ENCODE data around the gene MTG2.

Gene MTG2

GRCh38 chr20:62222972-62223371 is 40.1 kb downstream of the MTG2 start:
- DNase-seq, result no peak

GRCh38 chr20:62223571-62223970 is 40.7 kb downstream of the MTG2 start:
- DNase-seq, result no peak

GRCh38 chr20:62224113-62224855 is 41.5 kb downstream of the MTG2 start:
- no peak for DNase-seq

GRCh38 chr20:62225026-62225425 is 42.2 kb downstream of the MTG2 start:
- DNase-seq, result no peak

- no peak for DNase-seq
Measured at GRCh38 chr20:62225820-62226635, 43.2 kb downstream of the MTG2 start.

GRCh38 chr20:62226707-62227590 is 44.1 kb downstream of the MTG2 start:
- DNase-seq, result no peak

- no peak for DNase-seq
Measured at GRCh38 chr20:62227591-62227976, 44.8 kb downstream of the MTG2 start.

GRCh38 chr20:62227977-62228958 is 45.4 kb downstream of the MTG2 start:
- no peak for DNase-seq

- no peak for DNase-seq
Measured at GRCh38 chr20:62228982-62229545, 46.2 kb downstream of the MTG2 start.

GRCh38 chr20:62229667-62230066 is 46.8 kb downstream of the MTG2 start:
- DNase-seq, result no peak

- no peak for DNase-seq
Measured at GRCh38 chr20:62230276-62230675, 47.4 kb downstream of the MTG2 start.

GRCh38 chr20:62230696-62231095 is 47.9 kb downstream of the MTG2 start:
- DNase-seq, result no peak

- DNase-seq, result no peak
Measured at GRCh38 chr20:62231292-62231691, 48.5 kb downstream of the MTG2 start.

GRCh38 chr20:62232194-62232593 is 49.4 kb downstream of the MTG2 start:
- no peak for DNase-seq

GRCh38 chr20:62232770-62233645 is 50.2 kb downstream of the MTG2 start:
- DNase-seq, result peak; percentile 50

GRCh38 chr20:62233684-62234083 is 50.9 kb downstream of the MTG2 start:
- DNase-seq, result peak; percentile 46

- peak; percentile 70 for DNase-seq
Measured at GRCh38 chr20:62234339-62234738, 51.5 kb downstream of the MTG2 start.

- DNase-seq, result peak; percentile 96
Measured at GRCh38 chr20:62235001-62235776, 52.4 kb downstream of the MTG2 start.

GRCh38 chr20:62235777-62236157 is 52.9 kb downstream of the MTG2 start:
- no peak for DNase-seq

GRCh38 chr20:62236200-62236599 is 53.4 kb downstream of the MTG2 start:
- no peak for DNase-seq

Data from hematopoietic multipotent progenitor cell treated with erythropoietin and hydrocortisone succinate and interleukin-3 and kit ligand, for 8 days (in vitro differentiated cells).